H1 (cell line): Measurements from ENCODE around the gene CELF4. TPM values are rescaled to one million over a fixed set of nuclear protein-coding genes. Genes with fewer than 3 reads are reported as not detected.

Source experiments
- ASH2L ChIP-seq: fragments of 200-600, 300-600 bp; sonication (generic); IDR thresholded peaks from one replicate; pipeline ENCODE4 v1.7.1; 2017; ENCODE audit warnings: low read length
- BACH1 ChIP-seq: IDR thresholded peaks from 2 replicates; pipeline ENCODE4 v1.6.1; 2012; ENCODE audit warnings: low read length, improper control_type of control experiment
- BRCA1 ChIP-seq: IDR thresholded peaks from 2 replicates; pipeline ENCODE4 v1.6.1; 2012; ENCODE audit warnings: low read depth, low read length, improper control_type of control experiment
- CBX8 ChIP-seq: fragments of 300-800, 300-1000 bp; sonication (generic); IDR thresholded peaks from 2 replicates; pipeline ENCODE4 v1.7.1; 2016; ENCODE audit warnings: low read depth, low read length, borderline replicate concordance
- EP300 ChIP-seq, 2 experiments: IDR thresholded peaks; 1 replicate in 1 of 2; 2 replicates in 1 of 2; pipeline ENCODE4 v1.6.1; 2011 to 2012; ENCODE audit warnings: low read depth in 2 of 2, low read length in 2 of 2, mild to moderate bottlenecking in 2 of 2, borderline replicate concordance in 1 of 2, inconsistent platforms in 1 of 2, moderate library complexity in 1 of 2
- FOSL1 ChIP-seq: IDR thresholded peaks from 2 replicates; pipeline ENCODE4 v1.6.1; 2011; ENCODE audit warnings: mild to moderate bottlenecking, low read depth, low read length, moderate library complexity; ENCODE audit not compliant: insufficient read depth
- HDAC2 ChIP-seq, 2 experiments: fragments of 300-600 bp in 1 of 2; sonication (generic) in 1 of 2; IDR thresholded peaks; 2 replicates each; pipeline ENCODE4 v1.6.1; 2011 to 2012; ENCODE audit warnings: low read depth in 2 of 2, low read length in 2 of 2, mild to moderate bottlenecking in 2 of 2, moderate library complexity in 2 of 2, borderline replicate concordance in 1 of 2, inconsistent platforms in 1 of 2
- HDAC6 ChIP-seq: IDR thresholded peaks from one replicate; pipeline ENCODE4 v1.7.1; 2012; ENCODE audit warnings: low read depth, mild to moderate bottlenecking, inconsistent platforms, low read length, moderate library complexity
- JUN ChIP-seq: IDR thresholded peaks from 2 replicates; pipeline ENCODE4 v1.6.1; 2011; ENCODE audit warnings: low read depth, mild to moderate bottlenecking, improper control_type of control experiment, low read length
- KDM4A ChIP-seq: IDR thresholded peaks from one replicate; pipeline ENCODE4 v1.7.1; 2012; ENCODE audit warnings: low read depth, mild to moderate bottlenecking, moderate library complexity, low read length, inconsistent platforms; ENCODE audit not compliant: severe bottlenecking
- MAFK ChIP-seq: IDR thresholded peaks from 2 replicates; pipeline ENCODE4 v1.6.1; 2012; ENCODE audit warnings: low read depth, mild to moderate bottlenecking, improper control_type of control experiment, low read length
- POLR2AphosphoS5 ChIP-seq: IDR thresholded peaks from 2 replicates; pipeline ENCODE4 v1.6.1; 2011; ENCODE audit warnings: low read depth, low read length
- POU5F1 ChIP-seq: IDR thresholded peaks from 2 replicates; pipeline ENCODE4 v1.6.1; 2011; ENCODE audit warnings: low read depth, mild to moderate bottlenecking, low read length, moderate library complexity
- SIN3A ChIP-seq, 2 experiments: IDR thresholded peaks in 1 of 2; conservative IDR thresholded peaks in 1 of 2; 2 replicates each; pipeline ENCODE4 v1.6.1; 2011 to 2012; ENCODE audit warnings: low read length in 2 of 2, improper control_type of control experiment in 1 of 2, low read depth in 1 of 2, mild to moderate bottlenecking in 1 of 2
- SUZ12 ChIP-seq: fragments of 200-600 bp; sonication (generic); IDR thresholded peaks from 2 replicates; pipeline ENCODE4 v1.6.1; 2012; ENCODE audit warnings: mild to moderate bottlenecking, inconsistent platforms, low read length, moderate library complexity, mixed read lengths
- TAF7 ChIP-seq: optimal IDR thresholded peaks from 2 replicates; pipeline ENCODE3; 2011; ENCODE audit warnings: low read depth, mild to moderate bottlenecking, inconsistent platforms, low read length, moderate library complexity, borderline replicate concordance
- TEAD4 ChIP-seq: IDR thresholded peaks from 2 replicates; pipeline ENCODE4 v1.6.1; 2012; ENCODE audit warnings: low read depth, low read length, inconsistent platforms, mixed read lengths
- YY1 ChIP-seq: IDR thresholded peaks from 2 replicates; pipeline ENCODE4 v1.6.1; 2011; ENCODE audit warnings: low read depth, mild to moderate bottlenecking, low read length
- polyA plus RNA-seq, 7 experiments: library from polyadenylated mRNA; depleted of rRNA in 3 of 7; stranded (reverse) in 5 of 7; unstranded in 2 of 7; fragments of >200 nt in 5 of 7; fragments of 200-250 nt in 2 of 7; gene quantifications; 1 replicate in 5 of 7; 2 replicates in 1 of 7; 4 replicates in 1 of 7; pipeline versions ENCODE4 v1.2.1 to v1.2.3, GENCODE V29; 2011 to 2013; ENCODE audit warnings: missing spikeins in 2 of 7, mixed read lengths in 2 of 7
- total RNA-seq: library from RNA; stranded (reverse); fragmentation: NEBNext Ultra II Directional; extraction: Animal tissue kit (Norgen Biotek cat#: 25700); gene quantifications from 2 replicates; pipeline ENCODE4 v1.2.1, GENCODE V29; 2021
- TF ChIP-seq, protein P1 (sequence below): IDR thresholded peaks from 2 replicates; pipeline ENCODE4 v1.6.1; 2011; ENCODE audit warnings: low read depth, mild to moderate bottlenecking, low read length; ENCODE audit not compliant: insufficient read depth
- TF ChIP-seq, protein P2 (sequence below), 3 experiments: IDR thresholded peaks; 1 replicate in 2 of 3; 2 replicates in 1 of 3; pipeline versions ENCODE4 v1.5.1 to v1.6.1; 2011; ENCODE audit warnings: low read length in 3 of 3, mild to moderate bottlenecking in 3 of 3, inconsistent platforms in 2 of 3, low read depth in 1 of 3, moderate library complexity in 1 of 3; ENCODE audit not compliant: insufficient read depth in 1 of 3; ENCODE audit errors: control extremely low read depth in 1 of 3
- TF ChIP-seq, protein P3 (sequence below): IDR thresholded peaks from 2 replicates; pipeline ENCODE4 v1.6.1; 2012; ENCODE audit warnings: inconsistent platforms

Gene CELF4
- total and polyA plus RNA-seq, 2 of the 8 experiments (the other 6 are each of a cell fraction or from before 2014, with no cell fraction given): 1.6 to 3.4 TPM

DNA sequence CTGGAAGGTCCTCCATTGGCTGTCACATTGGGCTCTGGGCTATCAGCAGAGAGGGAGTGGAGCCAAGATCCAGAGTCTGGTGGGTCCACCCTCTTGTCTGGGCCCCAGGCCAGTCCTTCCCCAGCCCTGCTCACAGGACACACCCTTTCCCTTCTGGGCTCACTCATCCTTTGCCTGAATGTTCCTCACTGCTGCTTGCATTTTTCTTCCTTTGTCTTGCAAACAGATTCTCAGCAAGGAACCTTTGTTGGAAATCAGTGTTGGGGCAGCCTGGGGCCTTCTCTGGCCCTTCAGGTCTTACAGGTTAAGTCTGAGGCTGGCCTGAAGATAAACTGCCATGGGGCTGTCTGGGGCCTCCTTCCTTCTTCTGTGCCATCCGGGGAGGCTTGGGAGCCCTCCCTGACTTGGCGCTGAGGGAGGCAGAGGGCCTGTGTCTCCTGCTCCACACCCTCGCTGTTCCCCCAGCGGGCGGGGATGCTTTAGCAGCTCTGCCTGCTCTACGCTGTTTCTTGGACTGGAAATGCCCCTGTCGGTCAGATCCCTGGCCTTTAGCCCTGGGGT, 11.5 kb upstream of the CELF4 start (continued):
- TF ChIP-seq JUN (no peak), YY1 (peak; percentile 74), KDM4A (no peak), POLR2AphosphoS5 (no peak), SUZ12 (no peak), EP300 (IDR thresholded peaks at IDR 0.05; ENCODE audit: borderline replicate concordance in 1 of 2, low read depth in 2 of 2, low read length in 2 of 2) (peak in 1 of 2 experiments; percentile 83; a peak in 1 of 3 replicates), MAFK (no peak), POU5F1 (peak; percentile 84; the same call in 1 of the 2 replicates), SIN3A (conservative IDR thresholded peaks at IDR 0.05 in 1 of 2, IDR thresholded peaks at IDR 0.05 in 1 of 2; ENCODE audit: low read depth in 1 of 2, low read length in 2 of 2) (no peak), CBX8 (no peak), FOSL1 (no peak), HDAC6 (no peak), BRCA1 (no peak), ASH2L (peak; percentile 92), TEAD4 (peak; percentile 88), BACH1 (no peak), HDAC2 (IDR thresholded peaks at IDR 0.05; ENCODE audit: borderline replicate concordance in 1 of 2, low read depth in 2 of 2, low read length in 2 of 2) (peak; percentile 78 to 86; a peak in 2 of 4 replicates), TAF7 (no peak)
- TF ChIP-seq, protein P1, sequence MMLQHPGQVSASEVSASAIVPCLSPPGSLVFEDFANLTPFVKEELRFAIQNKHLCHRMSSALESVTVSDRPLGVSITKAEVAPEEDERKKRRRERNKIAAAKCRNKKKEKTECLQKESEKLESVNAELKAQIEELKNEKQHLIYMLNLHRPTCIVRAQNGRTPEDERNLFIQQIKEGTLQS: no peak
- TF ChIP-seq, protein P2, sequence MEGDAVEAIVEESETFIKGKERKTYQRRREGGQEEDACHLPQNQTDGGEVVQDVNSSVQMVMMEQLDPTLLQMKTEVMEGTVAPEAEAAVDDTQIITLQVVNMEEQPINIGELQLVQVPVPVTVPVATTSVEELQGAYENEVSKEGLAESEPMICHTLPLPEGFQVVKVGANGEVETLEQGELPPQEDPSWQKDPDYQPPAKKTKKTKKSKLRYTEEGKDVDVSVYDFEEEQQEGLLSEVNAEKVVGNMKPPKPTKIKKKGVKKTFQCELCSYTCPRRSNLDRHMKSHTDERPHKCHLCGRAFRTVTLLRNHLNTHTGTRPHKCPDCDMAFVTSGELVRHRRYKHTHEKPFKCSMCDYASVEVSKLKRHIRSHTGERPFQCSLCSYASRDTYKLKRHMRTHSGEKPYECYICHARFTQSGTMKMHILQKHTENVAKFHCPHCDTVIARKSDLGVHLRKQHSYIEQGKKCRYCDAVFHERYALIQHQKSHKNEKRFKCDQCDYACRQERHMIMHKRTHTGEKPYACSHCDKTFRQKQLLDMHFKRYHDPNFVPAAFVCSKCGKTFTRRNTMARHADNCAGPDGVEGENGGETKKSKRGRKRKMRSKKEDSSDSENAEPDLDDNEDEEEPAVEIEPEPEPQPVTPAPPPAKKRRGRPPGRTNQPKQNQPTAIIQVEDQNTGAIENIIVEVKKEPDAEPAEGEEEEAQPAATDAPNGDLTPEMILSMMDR (IDR thresholded peaks at IDR 0.05; ENCODE audit: control extremely low read depth in 1 of 3, insufficient read depth in 1 of 3, low read depth in 1 of 3, low read length in 3 of 3): no peak
- TF ChIP-seq, protein P3, sequence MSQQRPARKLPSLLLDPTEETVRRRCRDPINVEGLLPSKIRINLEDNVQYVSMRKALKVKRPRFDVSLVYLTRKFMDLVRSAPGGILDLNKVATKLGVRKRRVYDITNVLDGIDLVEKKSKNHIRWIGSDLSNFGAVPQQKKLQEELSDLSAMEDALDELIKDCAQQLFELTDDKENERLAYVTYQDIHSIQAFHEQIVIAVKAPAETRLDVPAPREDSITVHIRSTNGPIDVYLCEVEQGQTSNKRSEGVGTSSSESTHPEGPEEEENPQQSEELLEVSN: no peak
